HCEC 1CT (cell line): ENCODE measurements around the gene LUZP2.

ENCODE experiments used
- DNase-seq: peaks from one replicate; pipeline ENCODE4 v3.0.0-alpha.2; 2017

The LUZP2 gene

DNA sequence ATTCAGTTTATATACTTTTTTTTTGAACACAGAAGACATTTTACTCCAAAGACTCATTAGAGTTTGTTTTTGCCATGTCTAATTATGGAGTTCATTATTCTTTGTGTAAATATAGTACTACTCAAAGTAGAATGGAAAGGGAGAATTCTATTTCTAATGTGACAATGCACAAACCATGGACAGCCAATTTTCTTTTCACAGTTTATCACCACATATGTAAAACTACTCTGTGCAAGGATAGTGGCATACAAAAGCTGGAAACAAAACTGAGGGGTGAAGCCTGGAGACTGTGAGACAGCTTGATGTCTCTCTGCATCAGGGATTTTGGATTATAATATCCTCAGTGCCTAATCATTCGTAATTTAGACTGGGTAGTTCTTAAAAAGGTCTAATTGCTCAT, 75.5 kb downstream of the LUZP2 start:
- no peak for DNase-seq

DNA sequence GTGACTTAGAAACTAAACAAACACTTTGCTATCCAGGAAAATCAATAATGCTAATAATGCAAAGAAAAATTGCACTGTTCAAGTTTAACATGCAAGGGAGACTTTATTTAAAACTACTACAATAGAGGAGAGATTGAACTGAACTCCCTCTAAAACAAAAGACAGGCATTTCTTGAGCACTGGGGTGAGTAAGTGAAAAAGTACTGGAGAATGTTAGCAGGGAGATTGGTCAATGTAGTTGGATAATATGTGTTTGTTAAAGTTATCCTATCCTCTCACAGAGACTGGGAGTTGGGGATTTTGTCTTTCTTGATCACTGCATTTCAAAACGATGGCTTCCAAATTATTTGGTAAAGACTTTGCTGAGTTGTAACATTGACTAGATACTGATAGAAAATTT, 77.6 kb downstream of the LUZP2 start:
- DNase-seq = no peak

- peak; percentile 65 for DNase-seq
These were observed 78.5 kb downstream of the LUZP2 start for GRCh38 chr11:24575392-24575791.

GRCh38 chr11:24585192-24585591, 88.3 kb downstream of the LUZP2 start:
- no peak for DNase-seq

- DNase-seq = peak; percentile 4
These were observed 90.8 kb downstream of the LUZP2 start for GRCh38 chr11:24587635-24588034.

DNA sequence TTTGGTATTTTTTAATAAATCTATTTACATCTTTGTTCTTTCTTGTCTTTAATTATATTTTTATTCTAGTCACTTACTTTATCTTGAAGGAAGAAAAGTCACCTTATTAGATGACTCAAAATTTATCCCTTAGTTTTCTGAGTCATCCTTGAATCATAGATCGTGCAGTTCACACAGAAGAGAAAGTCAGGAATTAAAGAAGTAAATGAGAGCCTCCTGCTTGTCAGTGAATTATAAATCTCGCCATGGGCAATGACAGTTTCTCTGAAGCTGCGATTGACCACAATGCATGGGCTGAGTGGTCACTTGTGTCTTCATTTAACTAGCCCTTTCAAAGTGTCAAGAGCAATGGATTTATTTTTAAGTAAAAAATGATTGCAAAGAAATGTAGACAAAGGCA, 91.2 kb downstream of the LUZP2 start:
- DNase-seq = peak; percentile 64

DNA sequence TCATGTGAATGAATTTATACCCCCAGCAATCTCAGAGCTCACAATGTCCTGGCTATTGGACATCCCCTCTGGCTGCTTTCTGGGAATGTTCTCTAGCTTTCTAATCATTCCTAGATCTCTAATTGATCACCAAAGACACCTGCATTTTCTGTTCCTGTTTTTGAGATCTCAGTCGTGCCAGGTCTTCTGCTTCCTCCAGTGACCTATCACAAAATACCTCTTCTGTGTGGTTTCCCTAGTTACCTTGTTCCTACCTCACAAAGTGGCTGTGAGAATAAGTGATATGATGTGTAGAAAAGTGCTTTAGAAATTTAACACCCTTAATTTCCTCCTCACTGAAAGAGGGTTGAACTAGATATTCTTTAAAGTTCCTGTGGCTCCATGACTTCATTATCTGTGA, 92.2 kb downstream of the LUZP2 start:
- DNase-seq = no peak

DNA sequence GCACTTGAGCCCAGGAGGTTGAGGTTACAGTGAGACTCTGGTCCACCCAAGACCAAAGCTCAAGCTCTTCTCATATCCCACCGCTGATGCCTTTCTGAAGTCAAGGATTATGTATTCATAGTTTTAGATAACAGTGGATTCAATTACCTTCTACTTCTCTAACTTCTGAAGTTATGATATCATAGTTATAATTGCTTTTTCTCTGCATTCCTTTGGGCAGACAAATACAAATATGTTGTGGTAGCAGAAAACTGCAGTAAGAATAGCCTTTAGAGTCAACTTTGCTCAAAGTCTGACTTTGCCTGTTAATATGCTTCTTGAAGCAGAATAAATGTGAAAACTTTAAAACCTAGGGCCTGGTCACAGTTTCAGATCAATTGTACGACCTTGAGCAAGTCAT, 94.4 kb downstream of the LUZP2 start:
- DNase-seq = no peak

DNA sequence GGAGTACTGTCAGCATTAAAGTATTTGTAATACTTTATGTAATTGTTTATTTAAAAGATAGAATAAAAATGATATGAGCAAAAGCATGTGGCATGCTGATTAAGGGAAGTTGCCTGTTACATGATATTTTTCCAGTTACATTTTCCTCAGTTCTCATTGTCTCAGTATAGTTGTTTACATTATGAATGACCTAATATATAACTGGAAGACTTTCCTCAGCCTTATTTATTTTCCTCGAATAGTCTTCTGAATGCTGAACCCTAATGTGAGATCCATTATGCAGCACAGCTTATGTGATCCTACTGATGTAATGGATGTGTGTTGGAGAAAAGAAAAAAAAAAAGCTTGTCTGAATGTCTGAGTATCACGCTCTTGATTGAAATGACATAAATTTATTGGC, 95.5 kb downstream of the LUZP2 start:
- DNase-seq = peak; percentile 30

- no peak for DNase-seq
These were observed 96.5 kb downstream of the LUZP2 start for GRCh38 chr11:24593332-24593731.

DNA sequence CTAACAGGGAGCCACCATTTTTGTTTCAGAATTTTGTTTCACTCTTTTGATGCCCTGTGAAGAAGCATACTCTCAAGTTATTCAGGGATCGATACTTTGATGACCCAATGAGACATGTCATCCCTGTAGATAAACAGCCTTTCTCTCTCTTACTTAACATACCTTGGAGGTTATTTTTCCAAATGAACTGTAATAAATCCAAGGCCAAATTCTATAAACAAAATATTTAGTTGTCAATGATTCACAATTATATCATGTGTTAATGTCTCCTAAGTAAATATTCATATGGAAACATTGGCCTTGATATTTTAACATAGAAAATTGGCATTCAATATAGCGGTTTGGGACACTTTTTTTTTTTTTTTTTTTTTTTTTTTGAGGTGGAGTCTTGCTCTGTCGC, 97.5 kb downstream of the LUZP2 start:
- DNase-seq = peak; percentile 4

GRCh38 chr11:24598641-24599040, 101.8 kb downstream of the LUZP2 start:
- DNase-seq = no peak

GRCh38 chr11:24609192-24610119, 112.6 kb downstream of the LUZP2 start:
- DNase-seq = no peak

DNA sequence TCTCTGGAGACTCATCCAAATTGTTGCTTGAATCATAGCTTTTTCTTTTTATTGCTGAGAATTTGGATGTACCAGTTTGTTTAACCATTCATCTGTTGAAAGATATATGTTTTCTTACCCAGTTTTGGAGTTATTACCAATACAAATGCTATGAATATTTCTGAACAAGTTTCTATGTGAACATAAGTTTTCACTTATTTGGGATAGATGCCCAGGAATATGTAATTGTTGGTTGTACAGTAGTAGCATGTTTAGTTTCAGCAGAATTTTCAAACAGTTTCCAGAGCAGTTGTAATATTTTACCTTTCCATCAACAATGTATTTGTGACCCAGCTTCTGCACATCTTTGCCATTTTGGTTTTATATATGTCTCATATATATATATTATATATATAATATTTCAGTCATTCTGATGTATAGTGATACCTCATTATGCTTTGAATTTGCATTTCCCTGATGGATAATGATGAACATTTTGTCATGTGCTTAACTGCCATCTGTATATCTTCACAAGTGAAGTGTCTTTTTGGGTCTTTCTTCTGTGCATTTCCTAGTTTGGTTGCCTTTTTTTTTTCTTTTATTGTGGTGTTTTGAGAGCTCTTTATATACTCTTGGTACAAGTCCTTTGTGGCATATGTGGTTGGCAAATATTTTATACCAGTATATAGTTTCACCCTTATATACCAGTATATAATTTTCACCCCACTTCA, 118.8 kb downstream of the LUZP2 start:
- no peak for DNase-seq

DNA sequence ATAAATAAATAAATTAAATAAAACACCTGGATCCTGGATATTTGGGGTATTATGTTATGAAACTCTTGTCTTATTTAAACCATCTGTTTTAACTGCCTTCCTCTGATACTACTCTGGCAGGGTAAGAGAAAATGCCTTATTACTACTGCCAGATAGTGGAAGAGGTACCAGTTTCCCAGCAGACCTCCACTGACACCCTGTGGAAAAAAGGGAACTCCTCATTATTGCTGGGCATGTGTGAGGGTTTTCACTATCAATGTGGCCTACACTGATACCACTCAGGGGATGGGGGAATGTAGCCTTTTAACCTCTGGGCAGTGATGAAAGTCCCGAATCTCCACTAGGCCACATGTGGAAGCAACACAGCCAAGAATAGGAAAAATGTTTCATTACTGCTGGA, 121.0 kb downstream of the LUZP2 start:
- DNase-seq = no peak

GRCh38 chr11:24619900-24620299, 123.0 kb downstream of the LUZP2 start:
- no peak for DNase-seq

GRCh38 chr11:24622262-24622661, 125.4 kb downstream of the LUZP2 start:
- no peak for DNase-seq

DNA sequence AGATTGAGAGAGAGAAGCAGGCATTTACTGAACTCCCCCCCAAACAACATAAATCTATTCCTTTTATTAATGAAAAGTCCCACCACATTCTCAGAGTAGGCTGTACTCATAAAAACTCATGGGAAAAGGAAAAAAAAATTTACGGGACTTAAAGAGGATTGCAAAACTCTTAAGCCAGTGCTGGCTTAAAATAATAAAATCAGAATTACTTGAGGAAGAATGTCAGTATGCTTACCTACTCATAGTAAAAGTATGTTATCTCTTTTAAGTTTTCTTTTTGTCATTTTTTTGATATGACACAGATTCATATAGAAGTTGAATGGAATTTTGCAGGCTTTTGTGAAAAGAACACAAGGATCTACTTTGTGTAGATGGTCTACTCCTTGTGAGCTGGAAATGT, 126.3 kb downstream of the LUZP2 start:
- DNase-seq = peak; percentile 9

GRCh38 chr11:24624432-24624831, 127.6 kb downstream of the LUZP2 start:
- DNase-seq = no peak

DNA sequence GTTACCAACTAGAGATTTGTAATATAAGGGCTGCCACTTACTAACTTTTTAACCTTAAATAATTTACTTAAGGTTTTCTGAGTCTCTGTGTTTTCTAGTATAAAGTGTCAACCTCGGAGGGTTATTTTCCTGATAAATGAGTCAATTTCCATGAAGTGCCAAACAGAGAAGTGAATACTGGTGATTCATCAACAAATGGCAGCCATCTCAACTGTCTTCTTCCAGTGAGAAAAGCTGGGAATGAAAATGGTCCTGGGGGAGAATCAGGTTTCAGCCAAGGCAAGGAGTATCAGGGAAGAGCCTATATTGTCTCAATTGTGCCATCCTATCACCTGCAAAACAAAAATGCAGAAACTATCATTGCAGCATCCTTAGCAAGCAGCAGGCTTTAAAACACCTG, 129.1 kb downstream of the LUZP2 start:
- DNase-seq = no peak

- DNase-seq = no peak
These were observed 131.4 kb downstream of the LUZP2 start for GRCh38 chr11:24628224-24628776.

DNA sequence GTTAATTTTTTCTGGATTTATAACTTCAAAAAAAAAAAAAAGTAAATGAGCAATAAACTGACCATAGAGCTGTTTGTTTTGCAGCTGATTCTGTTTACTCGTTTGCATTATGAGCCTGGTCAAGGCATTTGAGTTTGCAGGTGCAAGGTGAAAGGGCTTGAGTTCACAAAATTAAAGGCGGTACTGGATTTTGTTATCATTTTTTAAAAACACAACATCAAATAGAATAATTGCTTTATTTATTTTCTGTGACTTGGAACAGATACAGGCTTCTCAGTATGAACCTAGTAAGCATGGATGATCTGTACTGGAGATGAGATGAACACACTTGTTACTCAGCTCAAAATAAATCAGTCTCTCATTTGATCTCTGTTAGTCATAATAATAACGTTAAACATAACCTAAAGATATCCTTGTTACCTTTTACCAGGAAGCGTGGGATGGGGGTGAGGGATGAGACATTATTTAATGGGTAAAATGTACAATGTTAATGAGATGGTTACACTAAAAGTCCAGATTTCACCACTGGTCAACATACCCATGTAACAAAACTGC, 137.8 kb downstream of the LUZP2 start:
- DNase-seq = no peak

- DNase-seq = peak; percentile 9
These were observed 138.9 kb downstream of the LUZP2 start for GRCh38 chr11:24635588-24636290.
